DOHH2 (cell line): ENCODE results near the gene PLCB4.

Source experiments
- CTCF ChIP-seq: fragments of 200-600 bp; sonication (generic); IDR thresholded peaks from one replicate; pipeline ENCODE4 v1.5.1; 2014; ENCODE audit warnings: antibody characterized with exemption, mild to moderate bottlenecking, low read depth, low read length; ENCODE audit not compliant: poor library complexity, severe bottlenecking
- EZH2phosphoT487 ChIP-seq: fragments of 200-600 bp; sonication (generic); IDR thresholded peaks from 2 replicates; pipeline ENCODE4 v1.6.1; 2017; ENCODE audit warnings: borderline replicate concordance, mild to moderate bottlenecking, antibody characterized with exemption, low read length, moderate library complexity, mixed read lengths

GRCh38 chr20:9442858-9443257 is 374.0 kb downstream of the PLCB4 start:
- TF ChIP-seq CTCF (no peak), EZH2phosphoT487 (no peak)
